ENCODE data around the gene ANKRD13A. TPM values are rescaled to one million over a fixed set of nuclear protein-coding genes. Genes with fewer than 3 reads are reported as not detected.

Gene ANKRD13A
- total and polyA plus RNA-seq, 2 of the 8 experiments (the other 6 are each of a cell fraction or from before 2014, with no cell fraction given), result 16.8 to 21.4 TPM

DNA sequence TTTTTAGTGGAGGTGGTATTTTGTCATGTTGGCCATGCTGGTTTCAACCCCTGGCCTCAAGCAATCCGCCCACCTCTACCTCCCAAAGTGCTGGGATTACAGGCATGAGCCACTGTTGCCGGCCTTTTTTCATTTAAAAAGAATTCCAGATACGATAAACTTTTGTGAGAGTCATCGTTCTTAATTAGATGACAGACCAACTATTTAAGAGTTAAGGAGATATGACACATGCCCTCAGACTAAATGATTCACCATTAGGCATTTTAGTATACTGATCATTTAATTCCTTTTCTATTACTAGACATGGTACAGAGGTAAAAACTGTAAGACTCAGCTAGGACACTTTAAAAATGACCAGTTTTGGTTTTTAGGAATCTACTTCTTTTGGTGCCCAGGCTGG, 2.4 kb downstream of the ANKRD13A start (continued):
- no peak for TF ChIP-seq KDM5A (IDR thresholded peaks at IDR 0.05; ENCODE audit: low read length)
- TF ChIP-seq E2F6 (IDR thresholded peaks at IDR 0.05), result no peak
- TF ChIP-seq POU5F1 (IDR thresholded peaks at IDR 0.05; ENCODE audit: low read depth, low read length), result no peak

Data from H1 (cell line).